Lung (tissue), 12 donors: ENCODE measurements around the gene NOSIP. TPM values are rescaled to one million over a fixed set of nuclear protein-coding genes. Genes with fewer than 3 reads are reported as not detected.

Experiments
- ATAC-seq: fragments of 200-7000 bp; cut with Tn5 transposase; one replicate; pipeline ENCODE4 v1.9.1; 2020; ENCODE audit warnings: moderate number of reproducible peaks; ENCODE audit not compliant: insufficient read depth, low FRiP score
- DNase-seq, 3 donors: peaks; one replicate each; pipeline ENCODE4 v3.0.0-alpha.2; 2013 to 2017
- H3K27ac ChIP-seq, 2 donors: one replicate each; pipeline ENCODE4 v1.5.1; 2013; ENCODE audit warnings: mild to moderate bottlenecking in 2 of 2, moderate library complexity in 2 of 2, control low read depth in 1 of 2, inconsistent platforms in 1 of 2, low read depth in 1 of 2, low read length in 1 of 2
- H3K27me3 ChIP-seq, 3 donors: one replicate each; pipeline ENCODE4 v1.5.1; 2013; ENCODE audit warnings: low read length in 2 of 3; ENCODE audit not compliant: control insufficient read depth in 3 of 3, insufficient read depth in 3 of 3
- H3K36me3 ChIP-seq, 4 donors: one replicate each; pipeline ENCODE4 v1.5.1; 2013; ENCODE audit warnings: low read length in 4 of 4, mild to moderate bottlenecking in 1 of 4, moderate library complexity in 1 of 4; ENCODE audit not compliant: control insufficient read depth in 4 of 4, insufficient read depth in 4 of 4
- H3K4me1 ChIP-seq, 5 donors: one replicate each; pipeline ENCODE4 v1.5.1; 2013; ENCODE audit warnings: low read length in 5 of 5, mild to moderate bottlenecking in 2 of 5, moderate library complexity in 1 of 5; ENCODE audit not compliant: control insufficient read depth in 5 of 5, insufficient read depth in 5 of 5
- H3K4me3 ChIP-seq: one replicate; pipeline ENCODE4 v1.5.1; 2013; ENCODE audit warnings: mild to moderate bottlenecking, control low read depth, moderate library complexity
- H3K9ac ChIP-seq, 2 donors: one replicate each; pipeline ENCODE4 v1.5.1; 2013; ENCODE audit warnings: low read length in 2 of 2, control low read depth in 1 of 2; ENCODE audit not compliant: insufficient read depth in 1 of 2
- H3K9me3 ChIP-seq, 4 donors: one replicate each; pipeline ENCODE4 v1.5.1; 2013; ENCODE audit warnings: low read length in 3 of 4, mild to moderate bottlenecking in 1 of 4, moderate library complexity in 1 of 4; ENCODE audit not compliant: control insufficient read depth in 4 of 4, insufficient read depth in 3 of 4
- CTCF ChIP-seq: IDR thresholded peaks from 2 replicates; pipeline ENCODE4 v1.5.1; 2012; ENCODE audit warnings: mild to moderate bottlenecking; ENCODE audit errors: control extremely low read depth, extremely low read depth
- WGBS, 2 donors: extraction: QIAGEN DNeasy Blood & Tissue Kit; methylation state at CpG; one replicate each; pipeline ENCODE4 v1.1.7; 2013; 5-methylcytosine and 5-hydroxymethylcytosine counted together
- polyA plus RNA-seq, 2 donors: library from polyadenylated mRNA; stranded (reverse); fragments of 200-250 nt; gene quantifications; one replicate each; pipeline ENCODE4 v1.2.1, GENCODE V29; 2013
- total RNA-seq, 2 donors: library from RNA; depleted of rRNA in 1 of 2; stranded (reverse); fragments of >200 nt in 1 of 2; gene quantifications; one replicate each; pipeline ENCODE4 v1.2.1, GENCODE V29; 2014 to 2021
- donor health status: control.
- donor health status: control.
- donor health status: Bipolar disorder and iron deficiency.
- donor health status: healthy.
- donor health status: DM: yes; HTN: yes; CAD: no.

The NOSIP gene
- total and polyA plus RNA-seq, 4 donors = 40.9 to 84.2 (median 62.6) TPM

- TF ChIP-seq CTCF = no peak
- DNase-seq (no peak), ATAC-seq (no peak)
- WGBS, 2 donors = 87 to 93% methylated on average over 6 of the region's 6 CpGs
- Histone ChIP-seq H3K27ac (no peak overlapping the region), H3K4me1 (peaks cover 0 to 4% (median 3%) of the 10 kb centered on the region in 5 donors), H3K9ac (no peak overlapping the region), H3K9me3 (no peaks in the 10 kb centered on the region), H3K4me3 (no peak overlapping the region), H3K36me3 (peaks cover 1 to 7% (median 5%) of the 10 kb centered on the region in 4 donors), H3K27me3 (no peaks in the 10 kb centered on the region)
Measured at GRCh38 chr19:49564616-49565045, 15.7 kb downstream of the NOSIP start.

GRCh38 chr19:49560358-49560900 lies 19.9 kb downstream of the NOSIP start:
- Histone ChIP-seq H3K27me3 (no peaks in the 10 kb centered on the region), H3K4me1 (peaks cover 0 to 6% (median 3%) of the 10 kb centered on the region in 5 donors), H3K9ac (no peak overlapping the region), H3K27ac (no peak overlapping the region), H3K9me3 (no peaks in the 10 kb centered on the region), H3K4me3 (no peak overlapping the region), H3K36me3 (peaks cover 10 to 39% (median 22%) of the 10 kb centered on the region in 4 donors)
- no peak for DNase-seq
- no peak for ATAC-seq
- 46 to 71% methylated on average over 13 to 15 of the region's 15 CpGs for WGBS, 2 donors
- TF ChIP-seq CTCF = no peak

GRCh38 chr19:49559928-49560327 lies 20.4 kb downstream of the NOSIP start:
- ATAC-seq = no peak
- peaks cover 10 to 41% (median 23%) of the 10 kb centered on the region in 4 donors for H3K36me3 ChIP-seq
- no peak for DNase-seq
- no peak overlapping the region for H3K4me3 ChIP-seq
- no peaks in the 10 kb centered on the region for H3K27me3 ChIP-seq
- WGBS, 2 donors = 80 to 82% methylated on average over 15 of the region's 15 CpGs
- H3K4me1 ChIP-seq = peaks cover 0 to 7% (median under 1%) of the 10 kb centered on the region in 5 donors
- no peaks in the 10 kb centered on the region for H3K9me3 ChIP-seq
- TF ChIP-seq CTCF = no peak
- H3K27ac ChIP-seq = no peak overlapping the region
- no peak overlapping the region for H3K9ac ChIP-seq

- ATAC-seq (no peak), DNase-seq (no peak)
- TF ChIP-seq CTCF = no peak
- H3K9ac ChIP-seq = no peak overlapping the region
- no peak overlapping the region for H3K27ac ChIP-seq
- peaks cover 10 to 43% (median 23%) of the 10 kb centered on the region in 4 donors for H3K36me3 ChIP-seq
- no peaks in the 10 kb centered on the region for H3K27me3 ChIP-seq
- H3K4me1 ChIP-seq = peaks cover 0 to 7% (median 0%) of the 10 kb centered on the region in 5 donors
- H3K4me3 ChIP-seq = no peak overlapping the region
- H3K9me3 ChIP-seq = no peaks in the 10 kb centered on the region
- WGBS, 2 donors = 93 to 97% methylated on average over 3 of the region's 3 CpGs
Measured at GRCh38 chr19:49559443-49559842, 20.9 kb downstream of the NOSIP start.
